ENCODE measurements around the gene AHNAK2.

Gene AHNAK2

GRCh38 chr14:104973385-104974145 is 4.6 kb downstream of the AHNAK2 start:
- H3K27me3 Mint-ChIP-seq, result peaks cover 32% of the 10 kb centered on the region
- H3K4me1 Mint-ChIP-seq (ENCODE audit: low read depth), result peaks cover 12% of the 10 kb centered on the region
- no peaks in the 10 kb centered on the region for H3K9me3 Mint-ChIP-seq
- no peak overlapping the region for H3K27ac Mint-ChIP-seq
- no peak overlapping the region for H3K4me3 Mint-ChIP-seq
- no peak for DNase-seq
- no peaks in the 10 kb centered on the region for H3K36me3 Mint-ChIP-seq (ENCODE audit: low read depth)

GRCh38 chr14:104973135-104973384 is 5.1 kb downstream of the AHNAK2 start:
- H3K4me3 Mint-ChIP-seq, result no peak overlapping the region
- no peak for DNase-seq
- peaks cover 11% of the 10 kb centered on the region for H3K4me1 Mint-ChIP-seq (ENCODE audit: low read depth)
- no peaks in the 10 kb centered on the region for H3K9me3 Mint-ChIP-seq
- H3K27me3 Mint-ChIP-seq, result peaks cover 36% of the 10 kb centered on the region
- H3K27ac Mint-ChIP-seq, result no peak overlapping the region
- H3K36me3 Mint-ChIP-seq (ENCODE audit: low read depth), result no peaks in the 10 kb centered on the region

GRCh38 chr14:104972301-104973134 is 5.7 kb downstream of the AHNAK2 start:
- H3K27me3 Mint-ChIP-seq, result peaks cover 38% of the 10 kb centered on the region
- no peak overlapping the region for H3K4me3 Mint-ChIP-seq
- H3K36me3 Mint-ChIP-seq (ENCODE audit: low read depth), result no peaks in the 10 kb centered on the region
- peaks cover 8% of the 10 kb centered on the region for H3K4me1 Mint-ChIP-seq (ENCODE audit: low read depth)
- no peak overlapping the region for H3K27ac Mint-ChIP-seq
- DNase-seq, result no peak
- no peaks in the 10 kb centered on the region for H3K9me3 Mint-ChIP-seq

GRCh38 chr14:104971447-104972240 is 6.5 kb downstream of the AHNAK2 start:
- Mint-ChIP-seq H3K9me3 (no peaks in the 10 kb centered on the region), H3K27ac (no peak overlapping the region), H3K4me3 (no peak overlapping the region), H3K27me3 (peaks cover 34% of the 10 kb centered on the region), H3K4me1 (ENCODE audit: low read depth) (peaks cover 6% of the 10 kb centered on the region), H3K36me3 (ENCODE audit: low read depth) (no peaks in the 10 kb centered on the region)
- DNase-seq, result no peak

- peaks cover 31% of the 10 kb centered on the region for H3K27me3 Mint-ChIP-seq
- no peak overlapping the region for H3K4me3 Mint-ChIP-seq
- no peak overlapping the region for H3K27ac Mint-ChIP-seq
- H3K4me1 Mint-ChIP-seq (ENCODE audit: low read depth), result no peaks in the 10 kb centered on the region
- H3K9me3 Mint-ChIP-seq, result no peaks in the 10 kb centered on the region
- no peaks in the 10 kb centered on the region for H3K36me3 Mint-ChIP-seq (ENCODE audit: low read depth)
- DNase-seq, result no peak
These were observed 7.7 kb downstream of the AHNAK2 start for GRCh38 chr14:104970231-104971068.

- Mint-ChIP-seq H3K9me3 (no peaks in the 10 kb centered on the region), H3K36me3 (ENCODE audit: low read depth) (no peaks in the 10 kb centered on the region), H3K27me3 (peaks cover 31% of the 10 kb centered on the region), H3K27ac (no peak overlapping the region), H3K4me1 (ENCODE audit: low read depth) (no peaks in the 10 kb centered on the region), H3K4me3 (no peak overlapping the region)
- DNase-seq, result no peak
These were observed 8.4 kb downstream of the AHNAK2 start for GRCh38 chr14:104969741-104970230.

GRCh38 chr14:104968541-104969401 is 9.4 kb downstream of the AHNAK2 start:
- Mint-ChIP-seq H3K4me1 (ENCODE audit: low read depth) (no peaks in the 10 kb centered on the region), H3K4me3 (no peak overlapping the region), H3K27me3 (peaks cover 31% of the 10 kb centered on the region), H3K27ac (no peak overlapping the region), H3K9me3 (no peaks in the 10 kb centered on the region), H3K36me3 (ENCODE audit: low read depth) (no peaks in the 10 kb centered on the region)
- no peak for DNase-seq

GRCh38 chr14:104968153-104968527 is 10.0 kb downstream of the AHNAK2 start:
- H3K4me1 Mint-ChIP-seq (ENCODE audit: low read depth), result no peaks in the 10 kb centered on the region
- H3K36me3 Mint-ChIP-seq (ENCODE audit: low read depth), result no peaks in the 10 kb centered on the region
- no peak for DNase-seq
- no peak overlapping the region for H3K27ac Mint-ChIP-seq
- H3K4me3 Mint-ChIP-seq, result no peak overlapping the region
- H3K27me3 Mint-ChIP-seq, result peaks cover 31% of the 10 kb centered on the region
- H3K9me3 Mint-ChIP-seq, result no peaks in the 10 kb centered on the region

- peaks cover 31% of the 10 kb centered on the region for H3K27me3 Mint-ChIP-seq
- no peaks in the 10 kb centered on the region for H3K9me3 Mint-ChIP-seq
- no peaks in the 10 kb centered on the region for H3K4me1 Mint-ChIP-seq (ENCODE audit: low read depth)
- no peak for DNase-seq
- H3K4me3 Mint-ChIP-seq, result no peak overlapping the region
- no peak overlapping the region for H3K27ac Mint-ChIP-seq
- no peaks in the 10 kb centered on the region for H3K36me3 Mint-ChIP-seq (ENCODE audit: low read depth)
These were observed 10.6 kb downstream of the AHNAK2 start for GRCh38 chr14:104967386-104968152.

- Mint-ChIP-seq H3K4me3 (no peak overlapping the region), H3K4me1 (ENCODE audit: low read depth) (no peaks in the 10 kb centered on the region), H3K9me3 (no peaks in the 10 kb centered on the region), H3K36me3 (ENCODE audit: low read depth) (no peaks in the 10 kb centered on the region), H3K27ac (no peak overlapping the region), H3K27me3 (peaks cover 31% of the 10 kb centered on the region)
- no peak for DNase-seq
These were observed 11.2 kb downstream of the AHNAK2 start for GRCh38 chr14:104966981-104967385.

GRCh38 chr14:104966261-104966865 is 11.8 kb downstream of the AHNAK2 start:
- Mint-ChIP-seq H3K36me3 (ENCODE audit: low read depth) (no peaks in the 10 kb centered on the region), H3K4me3 (no peak overlapping the region), H3K27ac (no peak overlapping the region), H3K4me1 (ENCODE audit: low read depth) (no peaks in the 10 kb centered on the region), H3K9me3 (no peaks in the 10 kb centered on the region), H3K27me3 (peaks cover 31% of the 10 kb centered on the region)
- no peak for DNase-seq

GRCh38 chr14:104965561-104966231 is 12.5 kb downstream of the AHNAK2 start:
- no peak for DNase-seq

More at GRCh38 chr14:104965561-104966231, 12.5 kb downstream of the AHNAK2 start:
- H3K27me3 Mint-ChIP-seq, result peaks cover 31% of the 10 kb centered on the region
- no peaks in the 10 kb centered on the region for H3K36me3 Mint-ChIP-seq (ENCODE audit: low read depth)
- H3K4me1 Mint-ChIP-seq (ENCODE audit: low read depth), result no peaks in the 10 kb centered on the region
- no peak overlapping the region for H3K4me3 Mint-ChIP-seq
- no peak overlapping the region for H3K27ac Mint-ChIP-seq
- H3K9me3 Mint-ChIP-seq, result no peaks in the 10 kb centered on the region
